ENCODE measurements around the gene MCTP1. TPM values are rescaled to one million over a fixed set of nuclear protein-coding genes. Genes with fewer than 3 reads are reported as not detected.

The MCTP1 gene
- total RNA-seq, 1 donor from 2014 or later = 1.9 TPM

DNA sequence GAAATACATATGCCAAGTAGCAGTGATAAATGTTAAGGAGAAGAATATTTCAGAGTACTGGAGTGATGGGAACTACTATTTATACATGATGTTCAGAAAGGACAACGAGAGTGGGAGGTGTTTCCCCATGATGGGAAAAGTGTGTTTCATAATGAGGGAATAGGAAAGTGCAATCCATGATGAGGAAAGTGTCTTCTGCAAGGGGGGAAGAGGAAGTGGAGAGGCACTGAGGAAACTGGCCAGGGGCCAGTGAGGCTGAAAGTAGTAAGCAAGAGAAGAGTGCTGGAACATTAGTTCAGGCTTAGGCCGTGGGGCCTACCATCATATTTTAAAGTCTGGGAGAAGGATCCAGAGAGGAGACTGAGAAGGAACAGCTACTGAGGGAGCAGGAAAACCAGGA, 339.2 kb downstream of the MCTP1 start:
- ATAC-seq (ENCODE audit: low read depth) (no peak), DNase-seq (no peak)
- no peaks in the 10 kb centered on the region for H3K27me3 Mint-ChIP-seq
- H3K4me3 Mint-ChIP-seq = no peak overlapping the region
- TF ChIP-seq, protein P1, sequence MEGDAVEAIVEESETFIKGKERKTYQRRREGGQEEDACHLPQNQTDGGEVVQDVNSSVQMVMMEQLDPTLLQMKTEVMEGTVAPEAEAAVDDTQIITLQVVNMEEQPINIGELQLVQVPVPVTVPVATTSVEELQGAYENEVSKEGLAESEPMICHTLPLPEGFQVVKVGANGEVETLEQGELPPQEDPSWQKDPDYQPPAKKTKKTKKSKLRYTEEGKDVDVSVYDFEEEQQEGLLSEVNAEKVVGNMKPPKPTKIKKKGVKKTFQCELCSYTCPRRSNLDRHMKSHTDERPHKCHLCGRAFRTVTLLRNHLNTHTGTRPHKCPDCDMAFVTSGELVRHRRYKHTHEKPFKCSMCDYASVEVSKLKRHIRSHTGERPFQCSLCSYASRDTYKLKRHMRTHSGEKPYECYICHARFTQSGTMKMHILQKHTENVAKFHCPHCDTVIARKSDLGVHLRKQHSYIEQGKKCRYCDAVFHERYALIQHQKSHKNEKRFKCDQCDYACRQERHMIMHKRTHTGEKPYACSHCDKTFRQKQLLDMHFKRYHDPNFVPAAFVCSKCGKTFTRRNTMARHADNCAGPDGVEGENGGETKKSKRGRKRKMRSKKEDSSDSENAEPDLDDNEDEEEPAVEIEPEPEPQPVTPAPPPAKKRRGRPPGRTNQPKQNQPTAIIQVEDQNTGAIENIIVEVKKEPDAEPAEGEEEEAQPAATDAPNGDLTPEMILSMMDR (IDR thresholded peaks at IDR 0.05) = no peak
- intact Hi-C loops (cut with micrococcal nuclease) = no loop called here
- POLR2A ChIA-PET = no interaction called here
- H3K36me3 Mint-ChIP-seq (ENCODE audit: low read depth) = no peaks in the 10 kb centered on the region
- no peak overlapping the region for H3K27ac Mint-ChIP-seq
- H3K4me1 Mint-ChIP-seq = no peaks in the 10 kb centered on the region
- no peaks in the 10 kb centered on the region for H3K9me3 Mint-ChIP-seq
- CTCF ChIA-PET = no interaction called here

DNA sequence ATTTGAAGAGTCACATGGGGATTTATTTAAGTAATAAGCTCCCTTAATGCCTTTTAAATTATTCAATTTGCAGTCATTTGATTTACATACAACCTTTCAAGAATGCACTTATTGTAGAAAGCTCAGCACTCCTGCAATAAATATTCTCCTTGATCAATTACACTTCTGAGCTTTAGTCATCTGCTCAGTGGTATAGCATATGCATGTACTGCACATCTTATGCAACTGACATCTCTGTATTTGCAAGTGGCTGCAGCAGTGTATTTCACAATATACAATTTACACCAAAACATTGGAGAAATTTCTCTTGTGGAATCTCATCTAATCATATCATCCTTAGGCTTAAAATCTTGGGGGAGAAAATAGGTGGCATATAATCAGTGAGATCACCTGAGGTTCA, 340.7 kb downstream of the MCTP1 start:
- TF ChIP-seq, protein P1 (IDR thresholded peaks at IDR 0.05) = no peak
- DNase-seq (no peak), ATAC-seq (ENCODE audit: low read depth) (no peak)
- Mint-ChIP-seq H3K4me3 (no peak overlapping the region), H3K27me3 (no peaks in the 10 kb centered on the region), H3K27ac (no peak overlapping the region), H3K9me3 (no peaks in the 10 kb centered on the region), H3K36me3 (ENCODE audit: low read depth) (no peaks in the 10 kb centered on the region), H3K4me1 (no peaks in the 10 kb centered on the region)
- POLR2A ChIA-PET = no interaction called here
- CTCF ChIA-PET = no interaction called here
- intact Hi-C loops (cut with micrococcal nuclease) = no loop called here

DNA sequence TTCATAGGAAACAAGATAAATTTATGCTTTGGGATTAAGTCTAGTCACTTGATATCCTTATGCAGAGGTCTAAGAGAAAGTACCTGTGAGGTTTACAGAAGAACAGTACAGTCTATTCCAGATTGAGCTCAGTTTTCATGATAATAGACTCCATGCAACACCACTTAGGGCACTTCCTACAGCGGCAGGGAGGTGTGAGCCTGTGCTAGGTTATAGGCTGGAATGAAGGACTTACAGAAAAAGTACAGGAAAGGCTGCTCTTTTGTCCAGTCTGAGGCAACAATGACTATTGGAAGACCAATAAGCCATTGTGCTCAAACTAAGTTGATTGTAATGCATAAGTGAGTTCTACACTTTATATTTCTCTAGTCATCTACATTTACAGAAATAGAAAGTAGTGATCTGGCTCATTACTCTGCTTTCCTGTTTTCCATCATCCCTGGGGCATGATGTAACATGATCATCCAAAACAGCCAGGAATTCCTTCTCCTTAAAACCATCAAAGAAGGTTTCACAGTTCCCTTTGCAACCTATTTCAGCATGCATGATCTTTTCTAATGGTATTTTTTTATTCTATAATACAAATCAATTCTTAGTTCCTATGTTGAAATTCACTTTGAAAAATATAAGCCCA, 343.7 kb downstream of the MCTP1 start:
- H3K36me3 Mint-ChIP-seq (ENCODE audit: low read depth) = no peaks in the 10 kb centered on the region
- H3K27me3 Mint-ChIP-seq = no peaks in the 10 kb centered on the region
- TF ChIP-seq, protein P1 (IDR thresholded peaks at IDR 0.05) = no peak
- ATAC-seq (ENCODE audit: low read depth) (no peak), DNase-seq (no peak)
- ChIA-PET POLR2A (no interaction called here), CTCF (no interaction called here)
- H3K27ac Mint-ChIP-seq = no peak overlapping the region
- intact Hi-C loops (cut with micrococcal nuclease) = no loop called here
- no peaks in the 10 kb centered on the region for H3K9me3 Mint-ChIP-seq
- no peak overlapping the region for H3K4me3 Mint-ChIP-seq
- no peaks in the 10 kb centered on the region for H3K4me1 Mint-ChIP-seq

DNA sequence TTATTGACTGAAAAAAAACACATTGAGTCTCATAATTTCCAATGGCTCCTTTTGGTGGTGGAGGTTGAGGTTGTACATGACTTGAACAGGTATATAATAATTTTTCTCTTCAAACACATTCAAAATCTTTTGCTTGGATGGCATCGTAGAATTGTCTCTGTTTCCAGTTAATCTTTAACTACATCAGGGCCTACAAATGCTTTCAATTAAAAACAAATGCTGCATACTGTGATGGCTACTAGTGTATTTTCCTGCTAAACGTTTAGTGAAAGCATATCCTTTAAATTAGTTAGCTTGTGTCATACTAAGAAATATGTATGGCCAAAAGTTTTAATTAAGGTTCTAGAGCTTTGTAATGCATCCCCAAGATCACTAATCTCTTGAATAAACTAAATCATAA, 352.6 kb downstream of the MCTP1 start:
- Mint-ChIP-seq H3K27ac (no peak overlapping the region), H3K27me3 (no peaks in the 10 kb centered on the region), H3K36me3 (ENCODE audit: low read depth) (no peaks in the 10 kb centered on the region), H3K9me3 (no peaks in the 10 kb centered on the region), H3K4me3 (no peak overlapping the region), H3K4me1 (no peaks in the 10 kb centered on the region)
- TF ChIP-seq, protein P1 (IDR thresholded peaks at IDR 0.05) = no peak
- DNase-seq = no peak
- ATAC-seq (ENCODE audit: low read depth) = no peak
- ChIA-PET CTCF (no interaction called here), POLR2A (no interaction called here)
- intact Hi-C loops (cut with micrococcal nuclease) = no loop called here

DNA sequence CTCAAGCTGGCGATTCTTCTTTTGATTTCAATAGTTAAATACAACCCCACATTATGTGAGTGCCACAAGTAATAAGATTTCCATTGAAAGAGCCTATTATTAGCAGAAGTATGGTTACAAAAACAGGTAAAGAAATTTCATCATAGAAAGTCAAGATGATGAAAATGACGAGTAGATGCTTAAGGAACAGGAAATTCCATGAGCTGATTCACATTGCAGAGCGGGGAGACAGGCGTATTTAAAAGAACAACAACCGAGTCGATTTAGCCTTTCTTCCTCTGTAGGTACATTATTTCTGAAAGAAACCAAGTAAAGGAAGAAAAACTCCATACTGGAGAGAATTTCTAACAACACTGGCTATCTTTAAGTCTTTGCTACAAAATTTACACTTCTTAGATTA, 356.0 kb downstream of the MCTP1 start:
- no peaks in the 10 kb centered on the region for H3K36me3 Mint-ChIP-seq (ENCODE audit: low read depth)
- intact Hi-C loops (cut with micrococcal nuclease) = no loop called here
- DNase-seq (no peak), ATAC-seq (ENCODE audit: low read depth) (no peak)
- TF ChIP-seq, protein P1 (IDR thresholded peaks at IDR 0.05) = no peak
- H3K27ac Mint-ChIP-seq = no peak overlapping the region
- no peak overlapping the region for H3K4me3 Mint-ChIP-seq
- H3K4me1 Mint-ChIP-seq = no peaks in the 10 kb centered on the region
- no peaks in the 10 kb centered on the region for H3K27me3 Mint-ChIP-seq
- no peaks in the 10 kb centered on the region for H3K9me3 Mint-ChIP-seq
- CTCF ChIA-PET = no interaction called here
- POLR2A ChIA-PET = no interaction called here

All from activated B cell treated with CpG ODN at 0.5 μM for 24 hours (primary cell).